IPS-11a (cell line): ENCODE measurements around the gene MEGF11.

Source experiments
- H3K4me3 ChIP-seq: one replicate; pipeline ENCODE4 v1.5.1; 2013; ENCODE audit warnings: low read depth, low read length, control low read depth

The MEGF11 gene

DNA sequence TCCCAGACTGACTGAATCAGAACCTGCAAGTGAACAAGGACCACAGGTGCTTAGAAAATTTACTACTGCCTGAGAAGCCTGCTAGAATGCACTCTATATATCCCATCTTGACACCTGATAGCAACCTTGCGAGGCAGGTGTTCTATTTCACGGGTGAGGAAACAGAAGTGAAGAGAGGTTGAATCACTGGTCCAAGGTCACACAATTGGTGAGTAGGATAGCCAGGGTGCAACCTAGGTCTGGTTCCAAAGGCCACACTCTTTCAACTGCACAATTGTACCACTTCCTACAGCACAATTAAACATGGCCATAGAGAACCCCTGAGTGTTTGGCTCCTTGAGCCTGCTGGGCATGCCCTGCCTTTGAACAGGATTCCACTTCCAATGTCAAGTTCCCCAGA is 297.2 kb downstream of the MEGF11 start:
- H3K4me3 ChIP-seq = no peak overlapping the region

DNA sequence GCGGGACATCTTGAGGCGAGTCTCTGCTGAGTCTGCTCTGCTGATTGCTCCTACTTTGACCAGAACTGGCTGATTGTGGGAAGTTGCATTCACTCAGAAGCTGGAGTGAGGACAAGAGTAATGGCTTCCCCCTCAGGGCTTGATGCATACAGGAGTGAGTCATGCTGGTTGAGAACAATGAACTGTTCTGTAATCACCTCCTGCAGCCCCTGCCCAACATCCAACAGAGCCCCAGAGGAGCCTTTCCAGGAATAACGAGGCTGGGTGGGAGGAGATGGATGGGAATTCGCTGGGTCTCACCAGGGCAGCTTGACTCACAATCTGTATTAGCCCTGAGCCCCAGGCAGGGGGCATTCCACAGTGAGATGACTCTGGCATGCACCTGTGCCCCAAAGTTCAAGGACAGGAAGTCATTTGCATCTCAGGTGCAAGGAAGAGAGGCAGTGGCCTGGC is 299.2 kb downstream of the MEGF11 start:
- H3K4me3 ChIP-seq = no peak overlapping the region

DNA sequence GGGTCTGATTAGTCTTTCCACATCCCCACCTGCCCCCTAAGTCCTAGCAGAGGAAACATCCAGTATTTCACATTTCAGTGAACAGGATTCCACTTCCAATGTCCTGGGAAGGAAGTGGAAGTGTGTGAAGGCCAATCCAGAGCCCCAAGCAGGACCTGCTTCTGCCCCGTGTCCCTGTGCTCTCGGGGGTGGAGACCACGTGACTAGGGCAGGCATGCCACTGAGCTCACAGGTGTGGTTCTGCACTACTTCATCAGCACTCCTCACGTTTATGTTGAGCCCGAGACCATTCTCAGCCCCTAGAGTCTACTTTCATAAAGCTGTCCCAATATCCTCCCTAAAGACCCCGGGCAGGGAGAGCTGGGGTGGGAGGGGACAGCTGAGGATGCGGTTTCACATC is 299.9 kb downstream of the MEGF11 start:
- H3K4me3 ChIP-seq = no peak overlapping the region

DNA sequence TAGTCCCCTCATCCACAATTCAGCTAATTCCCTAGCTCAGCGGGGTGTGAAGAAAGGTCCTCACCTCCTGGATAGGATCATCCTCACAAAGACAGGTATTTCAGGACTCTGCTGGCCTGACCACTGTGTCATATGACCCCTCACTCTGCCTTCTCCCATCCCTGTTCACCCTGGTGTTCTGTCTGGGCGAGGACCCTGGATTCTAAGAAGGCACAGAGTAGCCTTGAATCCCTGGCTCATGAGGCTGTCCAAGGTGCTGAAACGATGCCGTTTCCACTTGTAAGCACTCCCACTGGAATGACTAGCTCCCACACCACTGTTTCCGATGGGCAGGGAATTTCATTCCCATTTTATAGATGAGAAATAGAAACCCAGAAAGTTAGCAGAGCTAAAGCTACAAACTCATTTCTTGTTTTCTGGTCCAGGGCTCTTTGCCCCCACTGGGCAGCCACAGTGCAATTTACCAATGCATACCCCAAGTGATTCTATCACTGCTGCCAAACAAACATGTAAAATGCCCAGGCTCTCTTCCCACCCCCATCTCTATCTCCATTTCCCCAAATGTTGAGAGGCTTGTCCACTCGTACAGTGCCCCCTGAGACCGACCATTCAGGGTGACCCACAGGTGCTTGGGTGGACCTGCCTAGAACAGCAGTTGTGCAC is 301.0 kb downstream of the MEGF11 start:
- no peak overlapping the region for H3K4me3 ChIP-seq

DNA sequence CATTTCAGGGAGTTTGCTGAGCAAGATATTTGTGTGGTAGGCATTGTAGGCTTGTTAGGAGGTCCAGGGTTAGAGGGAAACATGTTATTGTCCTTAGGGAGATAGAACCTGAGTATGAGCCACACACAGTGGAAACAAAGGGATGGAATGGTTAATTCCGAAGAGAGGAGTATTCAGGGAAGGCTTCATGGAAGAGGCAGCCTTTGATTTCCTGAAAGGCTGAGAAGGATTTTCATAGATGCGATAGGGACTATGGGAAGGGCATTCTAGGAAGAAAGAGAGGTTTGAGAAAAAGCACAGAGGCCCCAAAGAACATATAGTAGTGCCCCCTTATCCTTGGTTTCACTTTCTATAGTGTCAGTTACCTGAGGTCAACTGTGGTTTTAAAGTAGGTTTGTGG is 302.5 kb downstream of the MEGF11 start:
- H3K4me3 ChIP-seq = no peak overlapping the region

DNA sequence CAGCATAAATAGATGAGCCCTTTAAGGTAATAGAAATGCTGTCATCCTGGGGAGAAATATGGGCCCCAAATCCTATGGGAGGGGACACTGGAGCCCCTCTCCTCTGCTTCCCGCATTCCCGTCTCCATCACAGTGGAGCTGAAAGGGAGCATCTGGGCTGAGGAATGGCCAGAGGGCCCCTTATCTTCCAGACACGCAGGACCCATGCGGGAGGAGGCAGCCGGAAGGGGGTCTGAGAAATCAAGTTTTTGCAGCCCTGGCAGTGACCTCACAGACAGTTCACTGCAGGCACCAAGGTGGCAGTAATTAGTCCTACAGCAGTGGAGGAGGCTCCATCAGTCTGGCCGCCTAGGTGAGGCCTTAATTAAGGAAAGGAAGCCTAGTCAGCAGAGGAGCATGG is 304.1 kb downstream of the MEGF11 start:
- H3K4me3 ChIP-seq = no peak overlapping the region

DNA sequence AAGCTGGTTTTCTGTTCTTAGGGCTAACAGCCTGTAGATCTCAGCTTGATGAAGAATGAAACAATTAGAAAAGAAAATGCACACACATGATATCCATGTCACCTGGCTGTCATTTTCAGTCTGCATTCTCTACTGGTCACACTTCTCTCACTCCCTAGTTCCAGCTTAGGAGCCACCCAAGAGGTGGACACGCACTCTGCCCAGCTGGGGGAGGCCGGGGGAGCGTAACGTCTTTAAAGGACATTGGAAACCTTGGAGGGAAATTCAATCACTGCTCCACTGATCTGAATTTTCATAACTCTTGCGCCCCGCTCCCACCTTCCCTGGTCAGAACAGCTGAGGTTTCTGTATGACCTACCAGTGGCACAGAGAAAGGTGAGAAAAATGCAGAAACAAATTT is 304.5 kb downstream of the MEGF11 start:
- no peak overlapping the region for H3K4me3 ChIP-seq

DNA sequence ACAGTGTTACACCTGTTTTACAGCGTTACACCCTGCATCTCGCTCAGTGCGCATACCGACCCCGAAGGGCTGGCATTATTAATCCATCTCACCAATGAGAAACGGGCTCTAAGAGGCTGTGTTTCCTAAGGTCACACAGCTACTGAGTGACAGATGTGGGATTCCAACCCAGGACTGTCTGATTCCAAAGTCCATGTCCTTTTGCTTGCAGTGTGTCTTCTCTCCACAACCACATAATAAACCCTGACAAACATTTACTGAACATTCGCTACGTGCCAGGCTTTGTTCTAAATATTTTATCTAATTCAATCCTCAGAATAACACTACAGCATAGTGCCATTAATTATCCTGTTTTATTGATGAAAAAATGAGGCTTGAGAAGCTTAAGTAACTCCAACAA is 305.2 kb downstream of the MEGF11 start:
- H3K4me3 ChIP-seq = no peak overlapping the region

DNA sequence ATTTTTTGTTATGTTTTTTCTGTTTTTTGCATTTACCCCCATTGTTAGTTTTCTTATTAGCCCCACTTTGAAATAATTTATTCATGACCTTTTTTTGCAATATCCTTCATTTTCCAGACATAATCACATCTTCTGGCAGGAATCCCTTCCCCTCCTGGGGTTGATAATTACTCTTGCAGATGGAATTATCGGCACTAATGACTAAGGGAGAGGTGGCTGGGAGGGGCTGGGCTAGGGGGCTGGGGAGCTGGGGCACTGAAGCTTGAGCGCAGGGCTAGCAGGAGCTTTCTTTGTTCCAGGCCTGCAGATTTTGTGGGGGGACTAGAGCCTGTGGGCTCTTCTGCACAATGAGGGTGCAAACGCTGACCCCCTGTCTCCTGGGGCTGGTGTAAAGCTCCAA is 306.5 kb downstream of the MEGF11 start:
- H3K4me3 ChIP-seq = no peak overlapping the region

DNA sequence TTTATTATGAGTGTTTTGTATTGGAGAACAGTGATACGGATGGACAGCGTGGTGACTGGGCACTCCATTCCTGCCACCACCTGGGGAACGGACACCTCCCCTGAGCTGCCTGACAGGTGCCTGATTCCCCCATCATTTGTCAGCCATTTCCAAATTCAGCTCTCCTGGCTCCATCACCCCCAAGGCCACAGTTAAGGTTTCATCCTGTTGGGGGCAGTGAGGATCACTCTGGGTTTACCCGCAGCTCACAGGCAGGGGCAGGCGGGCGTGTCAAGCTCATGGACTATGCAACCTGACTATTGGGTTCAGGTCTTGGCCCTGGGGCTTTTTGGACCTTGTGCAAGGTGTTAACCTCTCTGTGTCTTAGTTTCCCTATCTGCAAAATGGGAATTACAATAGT is 307.9 kb downstream of the MEGF11 start:
- no peak overlapping the region for H3K4me3 ChIP-seq

DNA sequence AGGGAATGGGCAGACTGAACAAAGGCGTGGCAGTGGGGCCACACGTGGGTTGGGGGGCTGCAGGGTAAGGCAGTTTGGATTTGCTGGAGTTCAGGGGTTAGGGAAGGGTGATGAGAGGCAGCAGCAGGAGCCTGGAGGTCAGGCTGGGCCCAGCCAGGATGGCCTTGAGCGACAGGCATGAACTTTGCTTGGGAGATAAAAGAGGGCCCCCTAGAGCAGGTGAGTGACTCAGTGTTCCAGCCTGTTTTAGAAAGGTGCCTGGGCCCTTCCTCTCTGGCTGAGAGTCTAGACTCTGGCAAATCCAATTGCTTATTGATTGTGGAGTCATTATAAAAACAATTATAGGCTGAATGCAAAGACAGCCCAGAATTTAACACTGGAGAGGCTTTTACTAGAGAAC is 309.1 kb downstream of the MEGF11 start:
- H3K4me3 ChIP-seq = no peak overlapping the region

DNA sequence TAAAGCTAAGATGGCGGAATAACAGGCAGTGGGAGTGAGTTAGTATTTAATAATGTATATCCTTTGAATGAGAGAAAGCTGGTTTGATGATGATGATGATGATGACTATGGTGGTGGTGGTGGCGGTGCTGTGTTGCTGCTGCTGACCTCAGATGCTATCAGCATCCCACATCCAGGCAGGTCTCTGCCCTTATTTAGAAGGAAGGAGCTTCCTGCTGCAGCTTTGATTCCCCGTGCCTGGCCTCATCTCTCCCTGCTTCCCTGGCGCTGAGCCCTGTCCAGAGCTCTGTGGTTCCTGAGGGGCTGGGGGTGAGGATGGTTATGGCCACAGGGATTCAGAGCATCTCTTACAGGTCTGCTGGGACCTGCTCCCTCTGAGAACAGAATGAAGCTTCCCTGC is 311.1 kb downstream of the MEGF11 start:
- H3K4me3 ChIP-seq = no peak overlapping the region

DNA sequence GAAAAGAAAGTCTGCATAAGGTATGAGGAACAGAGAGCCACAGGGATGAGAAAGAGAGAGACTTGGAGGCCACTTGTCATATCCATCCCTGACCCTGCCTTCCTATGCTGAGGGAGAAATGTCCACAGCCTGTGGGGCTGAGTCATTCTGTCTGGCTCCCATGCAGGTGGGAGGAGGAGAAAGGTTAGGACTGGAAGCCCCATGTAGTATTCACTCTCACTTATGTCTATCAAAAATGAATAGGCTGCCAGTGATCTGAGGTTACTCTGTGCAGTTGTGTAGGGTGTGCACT is 313.0 kb downstream of the MEGF11 start:
- no peak overlapping the region for H3K4me3 ChIP-seq

DNA sequence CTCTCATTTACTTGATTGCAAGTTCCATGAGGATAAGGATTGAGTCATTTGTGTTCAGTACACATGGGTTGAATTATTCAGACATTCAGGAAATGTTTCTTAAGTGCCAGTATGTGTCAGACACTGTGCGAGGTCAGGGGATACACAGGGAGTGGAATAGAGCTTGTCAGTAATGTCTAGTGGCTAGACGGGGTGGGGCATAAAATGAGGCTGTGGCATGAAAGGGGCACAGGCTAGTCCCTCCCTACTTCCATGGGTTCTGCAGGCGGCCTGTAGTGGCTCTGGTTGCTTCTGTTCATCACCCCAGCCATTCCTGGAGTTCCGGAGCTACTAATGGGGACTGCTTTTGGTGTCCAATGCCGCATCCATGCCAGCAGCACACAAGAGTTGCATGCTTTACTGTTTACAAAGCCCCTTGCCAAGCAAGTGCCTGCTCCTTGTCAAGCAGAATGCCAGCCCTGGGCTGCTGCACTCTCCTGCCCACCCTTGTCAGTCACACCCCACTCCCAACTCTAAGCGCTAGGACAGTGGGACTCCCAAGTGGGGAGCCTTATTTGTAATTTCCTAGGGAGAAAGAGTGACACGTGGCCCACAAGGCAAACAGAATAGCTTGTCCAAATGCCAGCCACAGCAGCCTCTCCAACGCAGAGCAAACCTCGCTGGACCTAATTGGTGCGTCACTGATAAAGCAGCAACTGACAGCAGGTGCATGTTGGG is 313.5 kb downstream of the MEGF11 start:
- no peak overlapping the region for H3K4me3 ChIP-seq

DNA sequence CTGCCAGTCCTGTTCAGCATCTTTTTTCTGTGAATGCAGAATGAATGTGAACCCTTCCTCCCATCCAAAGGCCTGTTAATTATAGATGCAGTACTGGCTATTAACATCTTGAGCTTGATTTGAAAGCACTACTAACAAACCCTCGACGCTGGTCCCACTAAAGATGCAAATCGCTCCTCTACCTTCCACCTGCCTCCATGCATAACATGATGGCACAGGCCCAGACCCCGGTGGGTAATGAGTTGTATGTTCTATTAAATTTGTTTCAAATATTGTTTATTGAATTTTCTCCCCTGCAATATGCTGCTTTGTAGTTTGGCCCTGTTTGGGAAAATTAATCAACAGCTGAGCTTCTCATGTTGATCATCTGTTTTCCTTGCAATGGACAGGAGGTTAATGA is 314.9 kb downstream of the MEGF11 start:
- no peak overlapping the region for H3K4me3 ChIP-seq

DNA sequence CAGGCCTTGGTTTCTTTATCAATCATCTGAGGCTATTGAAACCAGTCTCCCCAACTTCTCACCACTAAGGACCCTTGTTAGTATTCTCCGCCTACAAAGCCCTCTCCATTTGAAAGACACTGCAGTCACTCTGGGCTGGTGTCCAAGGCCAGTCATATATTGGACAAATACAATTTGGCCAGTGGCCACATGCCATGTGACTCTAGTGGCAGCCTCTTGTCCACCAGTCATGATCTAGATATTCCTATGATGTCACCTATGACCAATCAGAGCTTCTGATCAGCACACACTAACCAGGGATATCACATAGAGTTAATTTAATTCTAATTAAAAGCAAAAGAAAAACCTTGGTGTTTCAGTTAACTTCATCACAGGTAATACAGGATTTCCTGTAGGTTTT is 316.1 kb downstream of the MEGF11 start:
- H3K4me3 ChIP-seq = no peak overlapping the region

DNA sequence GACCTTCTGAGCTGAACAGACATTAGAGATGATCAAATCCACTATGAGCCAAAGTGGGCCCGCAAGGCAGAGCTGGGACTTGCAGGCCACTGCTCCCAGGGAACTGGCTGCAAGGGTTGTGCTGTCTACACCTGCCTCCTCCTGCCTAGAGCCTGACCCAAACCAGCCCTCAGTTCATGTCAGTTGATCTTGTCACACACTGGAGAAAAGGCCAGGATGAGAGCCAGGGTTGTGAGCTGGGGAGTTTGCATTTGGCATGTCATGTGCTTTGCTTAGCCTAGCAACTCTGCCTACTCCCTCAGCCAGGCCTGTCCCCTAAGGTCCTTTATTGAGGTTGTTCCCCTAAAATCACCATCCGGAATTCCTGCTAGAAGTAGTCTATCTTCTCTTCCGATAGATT is 316.5 kb downstream of the MEGF11 start:
- no peak overlapping the region for H3K4me3 ChIP-seq

DNA sequence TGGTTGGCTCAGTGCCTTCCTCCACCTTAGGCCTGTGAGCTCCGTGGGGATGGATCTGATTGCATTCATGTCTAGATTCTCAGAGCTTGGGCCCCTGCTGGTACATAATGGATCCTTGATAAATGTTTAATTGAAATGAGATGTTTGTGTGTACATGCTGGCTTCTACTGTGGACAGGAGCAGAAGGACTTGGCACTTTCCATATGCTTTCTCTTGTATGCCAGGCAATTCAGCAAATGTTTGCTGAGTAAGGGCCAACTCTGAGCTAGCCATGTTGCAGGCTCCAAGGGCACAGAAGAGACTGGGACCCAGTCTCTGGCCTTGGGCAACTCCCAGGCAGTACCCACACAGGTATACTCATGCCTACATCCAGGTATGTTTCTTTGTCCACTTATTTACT is 317.3 kb downstream of the MEGF11 start:
- H3K4me3 ChIP-seq = no peak overlapping the region

DNA sequence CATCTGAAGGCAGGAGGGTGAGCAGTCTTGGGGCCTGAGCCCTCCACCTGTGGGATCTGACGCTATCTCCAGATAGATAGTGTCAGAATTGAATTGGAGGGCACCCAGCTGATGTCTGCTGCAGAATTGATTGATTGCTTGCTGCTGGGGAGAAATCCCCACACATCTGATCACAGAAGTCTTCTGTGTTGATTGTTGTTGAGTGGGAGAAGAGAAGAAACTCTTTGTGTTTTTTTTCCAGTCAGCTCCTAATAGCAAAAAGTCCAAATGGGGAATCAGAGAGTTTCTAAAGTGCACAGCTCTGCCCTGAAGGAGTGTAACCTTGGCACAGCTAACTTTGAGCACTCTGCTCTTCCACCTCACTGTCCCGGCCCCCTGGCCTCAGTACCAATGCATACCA is 318.2 kb downstream of the MEGF11 start:
- H3K4me3 ChIP-seq = no peak overlapping the region

DNA sequence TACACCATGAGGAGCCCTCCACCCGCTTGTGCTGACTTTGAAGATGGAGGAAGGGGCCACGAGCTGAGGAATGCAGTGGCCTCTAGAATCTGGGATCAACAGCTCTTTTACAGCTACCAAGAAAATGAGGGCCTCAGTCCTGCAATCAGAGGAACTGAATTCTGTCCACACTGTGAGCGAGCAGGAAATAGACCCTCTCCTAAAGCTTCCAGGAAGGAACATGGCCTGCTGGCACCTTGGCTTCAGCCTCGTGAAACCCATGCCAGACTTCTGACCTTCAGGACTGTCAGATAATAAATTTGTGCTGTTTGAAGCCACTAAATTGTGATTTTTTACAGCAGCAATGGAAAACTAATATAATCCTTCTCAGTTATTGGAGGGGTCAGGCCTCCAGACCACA is 322.3 kb downstream of the MEGF11 start:
- H3K4me3 ChIP-seq = no peak overlapping the region

DNA sequence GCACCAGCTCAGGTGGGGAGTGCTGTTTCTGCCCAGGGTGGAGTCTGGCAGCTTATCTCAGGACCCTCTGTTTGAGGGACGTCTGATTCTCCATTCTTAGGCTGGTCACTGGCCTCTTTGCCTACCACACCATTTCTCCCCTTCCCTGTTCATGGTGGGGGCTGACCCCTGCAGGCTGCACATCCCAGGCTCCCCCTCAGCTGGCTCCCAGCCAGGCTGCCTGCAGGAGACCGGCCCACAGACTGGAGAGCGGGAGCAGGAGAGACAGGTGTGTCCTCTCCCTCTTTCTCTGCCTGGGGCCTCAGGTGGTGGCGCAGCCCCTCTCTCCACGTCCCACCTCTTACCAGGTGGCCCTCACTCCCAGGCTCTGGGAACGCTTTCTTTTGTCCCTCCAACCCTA is 323.4 kb downstream of the MEGF11 start:
- H3K4me3 ChIP-seq = no peak overlapping the region

DNA sequence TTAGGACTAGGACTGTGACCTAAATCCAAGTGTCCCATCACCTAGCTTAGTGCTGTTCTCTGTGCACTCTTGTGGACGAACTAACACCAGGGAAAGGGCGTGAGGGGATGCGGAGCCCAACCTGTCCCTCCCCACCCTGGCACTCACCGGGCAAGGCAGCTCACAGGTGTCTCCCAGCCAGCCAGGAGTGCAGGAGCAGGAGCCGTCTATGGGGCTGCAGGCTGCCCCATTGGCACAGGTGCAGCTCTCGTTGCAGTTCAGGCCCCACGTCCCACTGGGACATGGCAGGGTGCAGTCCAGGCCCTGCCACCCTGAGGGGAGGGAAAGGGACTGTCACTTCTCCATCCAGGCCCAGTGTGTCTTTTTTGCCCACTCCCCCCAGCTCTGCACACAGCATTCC is 324.0 kb downstream of the MEGF11 start:
- H3K4me3 ChIP-seq = no peak overlapping the region

DNA sequence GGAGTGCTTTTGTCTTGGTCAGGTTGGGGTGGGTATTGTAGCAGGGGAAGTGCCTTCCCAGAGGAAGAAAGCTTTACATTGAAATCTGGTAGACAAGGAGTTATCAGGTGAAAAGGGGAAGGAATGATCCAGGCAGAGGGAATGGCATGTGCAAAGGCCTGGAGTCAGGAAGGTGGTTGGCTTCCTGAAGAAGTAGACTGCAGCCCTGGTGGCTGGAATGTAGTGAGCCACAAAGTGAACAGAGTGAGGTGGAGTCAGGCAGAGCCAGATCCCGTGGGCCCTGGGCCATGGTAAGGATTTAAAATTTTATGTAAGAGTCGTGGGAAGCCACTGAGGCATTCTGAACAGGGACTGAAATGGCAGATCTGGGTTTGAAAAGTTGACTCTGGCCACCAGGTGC is 326.0 kb downstream of the MEGF11 start:
- no peak overlapping the region for H3K4me3 ChIP-seq
